DND-41 (cell line): Measurements from ENCODE around the gene KATNA1.

Experiments used
- ATAC-seq: fragments of 200-7000 bp; cut with Tn5 transposase; 3 replicates; pipeline ENCODE4 v1.9.1; 2021; ENCODE audit warnings: low read depth; ENCODE audit not compliant: insufficient read depth
- DNase-seq: peaks from one replicate; pipeline ENCODE4 v3.0.0-alpha.2; 2020
- H2AFZ ChIP-seq: 2 replicates; pipeline ENCODE4 v1.6.0; 2012; ENCODE audit warnings: low read depth, low read length
- H3K27ac ChIP-seq: 2 replicates; pipeline ENCODE4 v1.5.1; 2012; ENCODE audit warnings: low read length, inconsistent platforms
- H3K27me3 ChIP-seq: fragments of 200-600 bp; sonication (generic); 2 replicates; pipeline ENCODE4 v1.6.0; 2012; ENCODE audit warnings: low read length, mild to moderate bottlenecking, inconsistent platforms; ENCODE audit not compliant: insufficient read depth, poor library complexity
- H3K36me3 ChIP-seq: 2 replicates; pipeline ENCODE4 v1.5.1; 2012; ENCODE audit warnings: low read length, inconsistent platforms; ENCODE audit not compliant: insufficient read depth
- H3K4me1 ChIP-seq: 2 replicates; pipeline ENCODE4 v1.5.1; 2012; ENCODE audit warnings: mild to moderate bottlenecking, low read length; ENCODE audit not compliant: insufficient read depth
- H3K4me2 ChIP-seq: 2 replicates; pipeline ENCODE4 v1.6.0; 2012; ENCODE audit warnings: mild to moderate bottlenecking, moderate library complexity, low read length, inconsistent platforms; ENCODE audit not compliant: insufficient read depth
- H3K4me3 ChIP-seq, 2 experiments: fragments of 200-600 bp in 1 of 2; shearing (Covaris generic) in 1 of 2; 2 replicates each; pipeline ENCODE4 v1.5.1; 2012 to 2016; ENCODE audit warnings: inconsistent platforms in 2 of 2, low read length in 2 of 2, mild to moderate bottlenecking in 2 of 2, low read depth in 1 of 2, moderate library complexity in 1 of 2
- H3K79me2 ChIP-seq: 2 replicates; pipeline ENCODE4 v1.6.0; 2012; ENCODE audit warnings: low read length, inconsistent platforms; ENCODE audit not compliant: insufficient read depth
- H3K9ac ChIP-seq: 2 replicates; pipeline ENCODE4 v1.6.0; 2012; ENCODE audit warnings: low read depth, mild to moderate bottlenecking, inconsistent platforms, low read length, moderate library complexity
- H3K9me3 ChIP-seq: 2 replicates; pipeline ENCODE4 v1.5.1; 2012; ENCODE audit warnings: low read length, moderate library complexity, mild to moderate bottlenecking, inconsistent platforms; ENCODE audit not compliant: insufficient read depth, severe bottlenecking
- H4K20me1 ChIP-seq: 2 replicates; pipeline ENCODE4 v1.6.0; 2012; ENCODE audit warnings: low read length; ENCODE audit not compliant: insufficient read depth
- EZH2 ChIP-seq: IDR thresholded peaks from 3 replicates; pipeline ENCODE4 v1.6.1; 2012; ENCODE audit warnings: borderline replicate concordance, low read depth, mild to moderate bottlenecking, moderate library complexity, low read length, inconsistent platforms; ENCODE audit not compliant: severe bottlenecking
- TF ChIP-seq, protein P1 (sequence below): IDR thresholded peaks from 2 replicates; pipeline ENCODE4 v1.5.1; 2012; ENCODE audit warnings: borderline replicate concordance, low read length, moderate library complexity, mild to moderate bottlenecking; ENCODE audit not compliant: poor library complexity, severe bottlenecking; ENCODE audit errors: extremely low read depth

Gene KATNA1

GRCh38 chr6:149592983-149593382 is 55.5 kb downstream of the KATNA1 start:
- Histone ChIP-seq H3K27me3 (no peaks in the 10 kb centered on the region), H3K4me3 (no peak overlapping the region), H3K9ac (no peak overlapping the region), H3K36me3 (peaks cover 83% of the 10 kb centered on the region), H3K4me2 (no peak overlapping the region), H2AFZ (no peak overlapping the region), H3K4me1 (no peaks in the 10 kb centered on the region), H3K79me2 (no peaks in the 10 kb centered on the region), H3K27ac (no peak overlapping the region), H4K20me1 (no peaks in the 10 kb centered on the region), H3K9me3 (no peaks in the 10 kb centered on the region)
- no peak for ATAC-seq
- TF ChIP-seq, protein P1, sequence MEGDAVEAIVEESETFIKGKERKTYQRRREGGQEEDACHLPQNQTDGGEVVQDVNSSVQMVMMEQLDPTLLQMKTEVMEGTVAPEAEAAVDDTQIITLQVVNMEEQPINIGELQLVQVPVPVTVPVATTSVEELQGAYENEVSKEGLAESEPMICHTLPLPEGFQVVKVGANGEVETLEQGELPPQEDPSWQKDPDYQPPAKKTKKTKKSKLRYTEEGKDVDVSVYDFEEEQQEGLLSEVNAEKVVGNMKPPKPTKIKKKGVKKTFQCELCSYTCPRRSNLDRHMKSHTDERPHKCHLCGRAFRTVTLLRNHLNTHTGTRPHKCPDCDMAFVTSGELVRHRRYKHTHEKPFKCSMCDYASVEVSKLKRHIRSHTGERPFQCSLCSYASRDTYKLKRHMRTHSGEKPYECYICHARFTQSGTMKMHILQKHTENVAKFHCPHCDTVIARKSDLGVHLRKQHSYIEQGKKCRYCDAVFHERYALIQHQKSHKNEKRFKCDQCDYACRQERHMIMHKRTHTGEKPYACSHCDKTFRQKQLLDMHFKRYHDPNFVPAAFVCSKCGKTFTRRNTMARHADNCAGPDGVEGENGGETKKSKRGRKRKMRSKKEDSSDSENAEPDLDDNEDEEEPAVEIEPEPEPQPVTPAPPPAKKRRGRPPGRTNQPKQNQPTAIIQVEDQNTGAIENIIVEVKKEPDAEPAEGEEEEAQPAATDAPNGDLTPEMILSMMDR, result no peak
- TF ChIP-seq EZH2, result no peak
- no peak for DNase-seq

- H3K36me3 ChIP-seq, result peaks cover 72% of the 10 kb centered on the region
- no peaks in the 10 kb centered on the region for H3K79me2 ChIP-seq
- no peak overlapping the region for H3K27ac ChIP-seq
- TF ChIP-seq, protein P1, result no peak
- TF ChIP-seq EZH2, result no peak
- no peak for DNase-seq
- no peak overlapping the region for H3K4me2 ChIP-seq
- no peak overlapping the region for H2AFZ ChIP-seq
- no peak overlapping the region for H3K4me3 ChIP-seq
- no peaks in the 10 kb centered on the region for H3K9me3 ChIP-seq
- no peaks in the 10 kb centered on the region for H4K20me1 ChIP-seq
- no peak for ATAC-seq
- H3K9ac ChIP-seq, result no peak overlapping the region
- no peaks in the 10 kb centered on the region for H3K4me1 ChIP-seq
- no peaks in the 10 kb centered on the region for H3K27me3 ChIP-seq
Observed at GRCh38 chr6:149586149-149586548, 62.4 kb downstream of the KATNA1 start.

- Histone ChIP-seq H3K4me3 (no peak overlapping the region), H2AFZ (no peak overlapping the region), H3K79me2 (peaks cover 9% of the 10 kb centered on the region), H3K36me3 (peaks cover 59% of the 10 kb centered on the region), H3K9ac (no peak overlapping the region), H3K27me3 (no peaks in the 10 kb centered on the region), H3K4me2 (no peak overlapping the region), H3K27ac (no peak overlapping the region), H3K4me1 (no peaks in the 10 kb centered on the region), H3K9me3 (no peaks in the 10 kb centered on the region), H4K20me1 (peaks cover 7% of the 10 kb centered on the region; the same call in 1 of the 2 replicates)
- ATAC-seq (no peak), DNase-seq (no peak)
- TF ChIP-seq, protein P1, result no peak
- TF ChIP-seq EZH2, result no peak
Observed at GRCh38 chr6:149581349-149581748, 67.2 kb downstream of the KATNA1 start.

- no peaks in the 10 kb centered on the region for H3K9me3 ChIP-seq
- peaks cover 58% of the 10 kb centered on the region for H3K36me3 ChIP-seq
- no peak overlapping the region for H2AFZ ChIP-seq
Observed at GRCh38 chr6:149580880-149581279, 67.6 kb downstream of the KATNA1 start.

More at GRCh38 chr6:149580880-149581279, 67.6 kb downstream of the KATNA1 start:
- H3K27me3 ChIP-seq, result no peaks in the 10 kb centered on the region
- DNase-seq (no peak), ATAC-seq (no peak)
- no peak overlapping the region for H3K4me3 ChIP-seq
- H3K79me2 ChIP-seq, result peaks cover 14% of the 10 kb centered on the region
- peaks cover 7% of the 10 kb centered on the region; the same call in 1 of the 2 replicates for H4K20me1 ChIP-seq
- H3K4me1 ChIP-seq, result no peaks in the 10 kb centered on the region
- no peak overlapping the region for H3K4me2 ChIP-seq
- TF ChIP-seq EZH2, result no peak
- TF ChIP-seq, protein P1, result no peak
- H3K9ac ChIP-seq, result no peak overlapping the region
- H3K27ac ChIP-seq, result no peak overlapping the region
